Measurements from ENCODE around the gene NPY5R.

NPY5R gene

DNA sequence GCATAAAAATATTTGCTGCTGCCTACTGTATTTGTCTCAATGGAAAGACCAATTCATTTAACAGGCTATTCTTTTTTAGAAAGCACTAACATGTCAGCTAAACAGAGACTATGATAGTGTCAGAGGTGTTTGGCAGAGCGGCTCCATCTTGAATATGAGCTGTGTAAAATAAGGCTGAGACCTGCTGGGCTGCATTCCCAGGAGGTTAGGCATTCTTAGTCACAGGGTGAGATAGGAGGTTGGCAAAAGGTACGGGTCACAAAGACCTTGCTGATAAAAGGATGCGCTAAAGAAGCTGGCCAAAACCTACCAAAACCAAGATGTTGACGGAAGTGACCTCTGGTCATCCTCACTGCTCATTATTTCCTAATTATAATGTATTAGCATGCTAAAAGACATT, 41.8 kb downstream of the NPY5R start:
- DNase-seq: no peak

DNA sequence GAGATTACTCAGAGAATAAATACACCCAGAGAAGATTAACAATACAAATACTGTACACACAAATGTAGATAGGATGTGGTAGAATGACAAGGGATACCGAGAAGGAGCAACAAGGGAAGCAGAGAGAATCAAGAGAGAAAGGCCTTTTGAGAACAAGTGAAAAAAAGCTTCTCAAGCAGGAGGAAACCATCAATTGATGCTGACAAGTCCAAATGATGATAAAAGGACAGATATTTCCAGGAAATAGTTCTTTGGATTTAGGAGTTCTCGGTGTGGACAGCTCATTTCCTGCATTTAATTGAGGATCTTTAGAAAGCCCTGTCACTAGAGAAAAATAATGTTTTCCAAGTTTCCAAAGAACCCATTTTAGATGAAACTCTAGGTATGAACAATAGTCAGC, 48.1 kb downstream of the NPY5R start:
- DNase-seq: no peak

DNA sequence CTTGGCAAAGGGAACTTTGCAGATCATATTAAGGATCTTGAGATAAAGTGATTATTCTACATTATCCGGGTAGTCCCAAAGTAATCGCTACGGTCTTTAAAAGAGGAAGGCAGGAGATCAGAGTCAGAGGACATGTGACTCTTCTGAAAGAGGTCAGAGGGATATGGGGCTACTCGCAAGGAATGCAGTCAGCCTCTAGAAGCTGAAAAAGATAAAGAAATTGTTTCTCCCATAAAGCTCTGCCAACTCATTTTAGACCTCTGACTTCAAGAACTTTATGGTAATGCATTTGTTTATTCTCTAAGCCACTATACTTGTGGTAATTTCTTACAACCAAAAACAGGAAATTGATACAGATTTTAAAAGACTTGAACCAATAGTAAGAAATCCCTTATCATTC, 48.6 kb downstream of the NPY5R start:
- DNase-seq: no peak

DNA sequence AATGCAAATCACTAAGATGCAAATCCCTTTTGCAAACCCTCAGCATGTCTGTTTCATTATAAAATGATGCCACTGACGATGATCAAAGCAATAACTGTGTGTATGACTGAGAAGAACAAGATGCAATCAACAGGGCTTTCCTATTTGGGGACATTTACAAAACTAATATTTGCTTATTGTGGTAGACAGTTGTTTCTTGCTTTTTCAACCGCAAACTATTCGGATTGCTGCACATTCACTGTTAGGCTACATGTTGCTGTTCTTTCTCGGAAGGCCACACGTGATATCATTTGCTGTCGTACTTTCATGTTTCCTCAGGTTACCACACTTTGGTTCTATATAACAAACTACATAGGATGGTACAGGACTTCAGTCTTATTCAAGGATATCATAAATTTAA, 49.8 kb downstream of the NPY5R start:
- no peak for DNase-seq

DNA sequence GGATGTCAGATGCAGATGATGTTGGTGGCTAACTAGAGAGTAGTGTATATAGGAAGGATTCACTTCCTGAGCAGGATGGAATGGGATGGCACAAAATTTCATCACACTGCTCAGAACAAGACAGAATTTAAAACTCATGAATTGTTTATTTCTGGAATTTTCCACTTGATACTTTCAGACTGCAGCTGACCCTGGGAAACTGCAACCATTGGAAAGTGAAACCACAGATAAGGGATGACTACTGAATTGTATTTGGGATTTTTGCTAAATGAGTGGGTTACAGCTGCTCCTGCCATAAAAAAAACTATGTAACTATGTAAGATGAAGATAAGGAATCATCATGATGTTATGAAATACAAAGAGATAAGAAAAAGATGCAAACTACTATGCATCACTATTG, 51.4 kb downstream of the NPY5R start:
- no peak for DNase-seq

DNA sequence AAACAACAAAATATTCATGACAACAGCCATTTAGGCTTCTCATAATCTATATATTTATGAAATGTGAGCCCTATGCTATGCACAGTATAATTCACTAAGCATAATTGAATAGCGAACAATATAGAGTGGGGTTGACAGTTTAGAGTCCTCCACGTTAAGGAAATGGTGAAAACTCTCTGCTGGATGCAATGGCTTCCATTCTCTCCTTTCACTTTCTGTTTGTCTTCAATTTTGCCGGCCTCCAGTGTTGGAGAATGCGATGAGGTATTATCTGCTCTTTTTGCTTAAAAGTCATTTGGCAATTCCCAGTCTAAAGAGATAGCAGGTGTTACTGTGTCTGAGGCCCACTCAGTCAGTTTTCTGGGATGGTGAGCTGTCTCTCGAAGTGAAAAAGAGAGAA, 52.1 kb downstream of the NPY5R start:
- DNase-seq: no peak

DNA sequence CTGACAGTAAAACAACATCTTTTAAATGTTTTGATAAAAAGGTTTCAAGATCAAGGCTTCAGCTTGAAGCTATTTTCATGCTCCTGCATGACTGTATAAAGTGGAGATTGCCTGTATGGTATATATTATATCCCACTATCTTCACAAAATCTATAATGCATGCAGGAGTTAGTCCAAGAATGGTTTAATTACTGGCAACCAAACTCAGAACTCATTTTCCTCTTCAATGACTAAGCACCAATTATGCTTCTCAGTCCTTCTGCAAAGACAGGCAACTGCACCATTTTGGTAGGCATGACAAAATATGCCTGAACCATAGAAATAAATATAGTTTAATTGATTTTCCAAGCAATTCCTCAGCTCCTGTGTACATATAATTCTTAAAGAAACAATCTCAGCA, 54.5 kb downstream of the NPY5R start:
- DNase-seq: no peak

DNA sequence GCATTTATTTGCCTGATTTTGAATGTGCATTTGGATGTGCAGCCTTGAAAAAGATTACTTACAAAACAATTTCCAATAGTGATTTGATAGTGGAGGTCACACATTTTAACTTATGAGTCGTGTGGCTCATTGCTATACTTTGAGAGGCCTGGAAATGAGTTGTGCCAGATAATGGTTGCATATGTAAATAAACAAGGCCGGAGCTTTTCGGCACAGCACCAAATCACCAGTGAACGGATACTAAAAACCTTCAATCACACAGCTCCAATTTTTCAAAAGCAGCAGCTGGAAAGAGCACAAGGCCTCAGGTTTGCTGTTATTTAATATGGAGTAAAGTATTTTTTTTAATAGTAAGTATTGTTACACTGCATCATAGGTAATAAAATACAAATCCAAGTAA, 57.2 kb downstream of the NPY5R start:
- DNase-seq: no peak

Measured in stimulated activated CD4-positive, alpha-beta T cell treated with anti-CD3 and anti-CD28 coated beads, Interleukin-1b, Interleukin-23, amount 100 ng/mL, for 48 hours (primary cell).